Right lobe of liver (tissue), 6 donors: ENCODE results near the gene FAM118B. TPM values are rescaled to one million over a fixed set of nuclear protein-coding genes. Genes with fewer than 3 reads are reported as not detected.
A peak's percentile ranks its signal among the peaks of the same experiment; 100 is the strongest.
"Not testable (repeated sequence)": the region's sequence is repeated elsewhere in the genome, so short reads cannot be mapped to it uniquely, and the experiment has no call there.

ENCODE experiments used
- ATAC-seq, 4 donors: fragments of 200-7000 bp; cut with Tn5 transposase; one replicate each; pipeline ENCODE4 v1.9.1; 2020; ENCODE audit warnings: mild to moderate bottlenecking in 4 of 4, moderate library complexity in 4 of 4
- DNase-seq, 3 donors: peaks; one replicate each; pipeline ENCODE4 v3.0.0-alpha.2; 2020
- H3K27ac ChIP-seq, 3 donors: fragments of 200-600 bp; one replicate each; pipeline ENCODE4 v1.8.0; 2022
- H3K27me3 ChIP-seq, 2 donors: fragments of 200-600 bp; one replicate each; pipeline ENCODE4 v1.8.0; 2022
- H3K36me3 ChIP-seq, 4 donors: fragments of 200-600 bp; sonication (generic) in 1 of 4; one replicate each; pipeline versions ENCODE4 v1.5.1 to v1.8.0; 2017 to 2022; ENCODE audit warnings: control low read depth in 1 of 4
- H3K4me1 ChIP-seq, 4 donors: fragments of 200-600 bp; sonication (generic) in 1 of 4; one replicate each; pipeline versions ENCODE4 v1.5.1 to v1.8.0; 2017 to 2022; ENCODE audit warnings: control low read depth in 1 of 4
- H3K4me3 ChIP-seq, 3 donors: fragments of 200-600 bp; one replicate each; pipeline ENCODE4 v1.8.0; 2022
- H3K9me3 ChIP-seq, 4 donors: fragments of 200-600 bp; sonication (generic) in 1 of 4; one replicate each; pipeline versions ENCODE4 v1.5.1 to v1.8.0; 2017 to 2022; ENCODE audit warnings: control low read depth in 1 of 4
- POLR2A ChIP-seq: fragments of 450-650 bp; IDR thresholded peaks from one replicate; pipeline ENCODE4 v1.6.1; 2017; ENCODE audit warnings: antibody characterized with exemption, mild to moderate bottlenecking
- WGBS: methylation state at CpG from one replicate; pipeline ENCODE4 v1.1.6; 2018; ENCODE audit warnings: low coverage, low lambda C conversion rate; ENCODE audit not compliant: insufficient coverage; ENCODE audit errors: missing lambda C conversion rate; 5-methylcytosine and 5-hydroxymethylcytosine counted together
- intact Hi-C, 2 donors: fragments of 100-400 bp; cut with DNase I; formaldehyde crosslinking; loops; one replicate each; pipeline versions ENCODE4 v1.11.2 to v1.14.1; 2022
- total RNA-seq, 6 experiments: library from RNA; depleted of rRNA in 2 of 6; stranded (reverse); fragments of >200 nt in 2 of 6; fragmentation: NEBNext Ultra II Directional in 3 of 6; extraction: Animal tissue kit (Norgen Biotek cat#: 25700) in 3 of 6; gene quantifications; one replicate each; pipeline versions ENCODE4 v1.1.0 to v1.2.4, GENCODE V29; 2016 to 2023
- TF ChIP-seq, protein P1 (sequence below), 4 donors: fragments of 200-600 bp in 3 of 4; fragments of 450-650 bp in 1 of 4; IDR thresholded peaks; one replicate each; pipeline versions ENCODE4 v1.5.1 to v1.8.0; 2016 to 2022; ENCODE audit warnings: antibody characterized with exemption in 4 of 4, mild to moderate bottlenecking in 2 of 4
- donor health status: DM: no; HTN: yes; CAD: no.
- donor health status: DM: no; HTN: no; CAD: no.
- donor health status: DM: no; HTN: no; CAD: no.
- donor health status: DM: no; HTN: yes; CAD: no.
- donor health status: DM: no; HTN: yes; CAD: no.

The FAM118B gene
- total RNA-seq, 6 experiments from 2014 or later = 4.6 to 8.3 (median 5.8) TPM

DNA sequence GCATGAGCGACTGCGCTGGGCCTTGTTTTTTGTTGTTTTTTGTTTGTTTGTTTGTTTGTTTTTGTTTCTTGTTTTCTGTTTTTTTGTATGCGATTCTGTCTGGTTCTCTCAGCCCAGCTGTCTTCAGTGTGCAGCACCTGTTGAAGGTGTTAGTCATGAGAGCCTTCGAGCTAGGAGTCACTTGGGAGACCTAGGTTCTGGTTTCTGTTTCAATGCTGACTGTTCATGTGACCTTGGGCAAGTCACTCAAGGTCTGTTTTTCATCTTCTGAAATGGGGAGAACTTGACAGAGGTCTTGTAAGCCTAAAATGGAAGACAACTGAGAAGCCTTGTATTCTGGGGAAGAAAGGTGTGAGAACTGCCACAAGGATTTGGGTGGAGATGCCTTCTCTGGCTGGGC is 94.1 kb downstream of the FAM118B start:
- H3K9me3 ChIP-seq = no peaks in the 10 kb centered on the region
- WGBS = 78% methylated on average over 3 of the region's 4 CpGs
- intact Hi-C loops = no loop called here

DNA sequence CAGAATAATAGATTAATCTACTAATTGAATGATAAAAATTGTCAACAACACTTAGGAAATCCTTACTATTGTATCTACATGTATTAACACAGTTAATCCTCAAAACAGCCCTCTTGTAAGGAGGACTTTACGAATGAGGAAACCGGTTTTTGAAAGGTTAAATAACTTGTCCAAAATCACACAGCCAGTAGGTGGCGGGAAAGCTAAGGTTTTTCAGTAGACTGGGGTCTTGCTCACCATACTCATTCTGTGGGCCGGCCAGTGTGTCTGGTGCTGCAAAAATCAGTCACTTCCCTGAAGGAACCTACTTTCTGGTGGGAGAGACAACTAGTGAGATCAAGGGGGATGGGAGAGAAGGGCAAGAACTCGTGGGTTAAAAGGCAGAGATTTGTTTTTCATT is 96.1 kb downstream of the FAM118B start:
- Histone ChIP-seq H3K27me3 (no peaks in the 10 kb centered on the region), H3K4me1 (peaks cover 0 to 15% (median 4%) of the 10 kb centered on the region in 4 donors), H3K27ac (no peak overlapping the region), H3K36me3 (no peaks in the 10 kb centered on the region), H3K9me3 (no peaks in the 10 kb centered on the region), H3K4me3 (no peak overlapping the region)
- intact Hi-C loops = no loop called here
- DNase-seq (peak in 1 of 3 donors; percentile 16), ATAC-seq (no peak)
- 37% methylated on average over 5 of the region's 5 CpGs for WGBS
- TF ChIP-seq POLR2A = no peak
- TF ChIP-seq, protein P1, sequence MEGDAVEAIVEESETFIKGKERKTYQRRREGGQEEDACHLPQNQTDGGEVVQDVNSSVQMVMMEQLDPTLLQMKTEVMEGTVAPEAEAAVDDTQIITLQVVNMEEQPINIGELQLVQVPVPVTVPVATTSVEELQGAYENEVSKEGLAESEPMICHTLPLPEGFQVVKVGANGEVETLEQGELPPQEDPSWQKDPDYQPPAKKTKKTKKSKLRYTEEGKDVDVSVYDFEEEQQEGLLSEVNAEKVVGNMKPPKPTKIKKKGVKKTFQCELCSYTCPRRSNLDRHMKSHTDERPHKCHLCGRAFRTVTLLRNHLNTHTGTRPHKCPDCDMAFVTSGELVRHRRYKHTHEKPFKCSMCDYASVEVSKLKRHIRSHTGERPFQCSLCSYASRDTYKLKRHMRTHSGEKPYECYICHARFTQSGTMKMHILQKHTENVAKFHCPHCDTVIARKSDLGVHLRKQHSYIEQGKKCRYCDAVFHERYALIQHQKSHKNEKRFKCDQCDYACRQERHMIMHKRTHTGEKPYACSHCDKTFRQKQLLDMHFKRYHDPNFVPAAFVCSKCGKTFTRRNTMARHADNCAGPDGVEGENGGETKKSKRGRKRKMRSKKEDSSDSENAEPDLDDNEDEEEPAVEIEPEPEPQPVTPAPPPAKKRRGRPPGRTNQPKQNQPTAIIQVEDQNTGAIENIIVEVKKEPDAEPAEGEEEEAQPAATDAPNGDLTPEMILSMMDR (IDR thresholded peaks at IDR 0.05) = peak in 2 of 4 donors; percentile 22 to 23

More for the DNA sequence above, 94.1 kb downstream of the FAM118B start:
- Histone ChIP-seq H3K27me3 (no peaks in the 10 kb centered on the region), H3K4me1 (peaks cover 0 to 14% (median 4%) of the 10 kb centered on the region in 4 donors), H3K36me3 (no peaks in the 10 kb centered on the region), H3K4me3 (no peak overlapping the region), H3K27ac (no peak overlapping the region)
- DNase-seq = no peak
- TF ChIP-seq, protein P1 (IDR thresholded peaks at IDR 0.05) = no peak
- no peak for ATAC-seq

DNA sequence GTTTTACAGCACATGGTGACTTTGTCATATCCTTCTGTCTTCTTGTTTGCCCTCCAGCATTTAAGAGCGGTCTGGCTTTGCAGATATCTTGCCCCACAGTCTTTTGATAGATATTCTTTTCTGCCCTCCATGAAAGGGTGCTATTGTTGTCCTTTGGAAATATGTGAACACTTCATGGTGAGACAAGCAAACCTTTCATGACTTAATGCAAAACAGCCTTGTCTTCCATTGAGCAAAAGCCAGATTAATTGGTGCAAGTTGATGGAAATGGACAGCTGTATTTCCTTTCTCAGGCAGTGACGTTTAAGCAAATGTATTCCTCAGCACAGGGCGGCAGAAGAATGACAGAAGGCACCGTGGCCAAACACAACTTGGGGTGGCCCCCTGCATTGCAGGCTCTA is 96.7 kb downstream of the FAM118B start:
- Histone ChIP-seq H3K27ac (no peak overlapping the region), H3K4me3 (no peak overlapping the region), H3K27me3 (no peaks in the 10 kb centered on the region), H3K9me3 (no peaks in the 10 kb centered on the region), H3K36me3 (no peaks in the 10 kb centered on the region), H3K4me1 (peaks cover 0 to 15% (median 4%) of the 10 kb centered on the region in 4 donors)
- WGBS = 89% methylated on average over 4 of the region's 4 CpGs
- DNase-seq (no peak), ATAC-seq (no peak)
- TF ChIP-seq POLR2A = no peak
- TF ChIP-seq, protein P1 (IDR thresholded peaks at IDR 0.05) = no peak
- intact Hi-C loops = no loop called here

DNA sequence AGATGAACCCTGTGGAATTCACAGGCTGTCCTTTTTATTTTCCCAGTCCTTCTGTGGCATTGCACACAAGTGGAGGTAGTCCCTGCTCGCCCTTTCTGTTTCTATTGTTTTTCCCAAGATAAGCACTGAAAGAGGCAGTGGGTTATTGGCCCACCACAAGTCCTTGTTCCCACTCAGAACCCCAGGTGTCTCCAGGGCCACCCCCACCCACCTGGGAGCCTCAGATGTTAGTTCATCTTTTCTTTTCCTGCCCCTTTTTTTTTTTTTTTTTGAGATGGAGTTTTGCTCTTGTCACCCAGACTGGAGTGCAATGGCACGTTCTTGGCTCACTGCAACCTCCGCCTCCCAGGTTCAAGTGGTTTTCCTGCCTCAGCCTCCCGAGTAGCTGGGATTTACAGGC is 97.2 kb downstream of the FAM118B start:
- 78% methylated on average over 4 of the region's 4 CpGs for WGBS
- H3K27ac ChIP-seq, ATAC-seq, H3K4me3 ChIP-seq, H3K9me3 ChIP-seq, H3K36me3 ChIP-seq, H3K27me3 ChIP-seq, intact Hi-C loops: not testable (repeated sequence)
- H3K4me1 ChIP-seq = peaks cover 0 to 11% (median 4%) of the 10 kb centered on the region in 4 donors
- DNase-seq = peak in 1 of 3 donors; percentile 4

DNA sequence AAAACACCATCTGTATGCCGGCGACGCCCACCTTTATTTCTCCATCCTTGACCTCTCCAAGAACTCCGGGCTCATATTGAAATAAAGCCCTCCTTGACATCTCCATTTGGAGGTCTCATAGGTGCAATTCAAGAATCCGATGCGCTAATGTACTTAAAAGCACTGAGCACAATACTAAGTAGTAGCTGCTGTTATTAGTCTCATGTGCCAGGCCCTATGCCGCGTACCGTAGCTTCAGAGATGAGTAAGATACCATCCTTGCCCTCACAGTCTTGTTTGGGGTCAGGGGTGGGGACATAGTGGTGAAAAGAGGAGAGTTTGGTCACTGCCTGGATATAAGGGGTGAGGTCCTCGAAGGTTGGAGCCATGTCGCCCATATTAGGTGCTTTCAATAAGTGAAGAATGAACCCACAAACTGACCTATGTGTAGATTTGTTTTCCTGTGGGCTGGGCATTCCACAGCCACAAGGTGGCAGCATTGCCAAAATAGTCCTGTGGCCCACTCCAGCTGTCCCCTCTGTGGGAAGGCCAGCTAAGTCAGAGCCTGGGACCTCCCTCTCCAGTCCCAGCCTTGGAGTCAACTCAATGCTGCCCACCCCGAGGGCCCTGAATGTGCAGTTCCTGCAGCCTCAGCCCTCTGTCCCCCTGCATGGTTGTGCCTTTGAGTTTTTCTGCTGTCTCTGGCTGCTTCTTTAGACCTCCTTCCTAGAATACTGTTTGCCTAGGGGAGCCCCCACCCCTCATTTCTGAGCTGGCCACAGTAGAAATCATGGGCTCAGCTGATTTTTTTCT is 98.8 kb downstream of the FAM118B start:
- TF ChIP-seq, protein P1 (IDR thresholded peaks at IDR 0.05) = peak; percentile 86 to 94 (median 90)
- TF ChIP-seq POLR2A = no peak
- H3K9me3 ChIP-seq = no peaks in the 10 kb centered on the region
- peaks cover 0 to 3% (median 0%) of the 10 kb centered on the region in 4 donors for H3K4me1 ChIP-seq
- no peaks in the 10 kb centered on the region for H3K27me3 ChIP-seq
- no peaks in the 10 kb centered on the region for H3K36me3 ChIP-seq
- intact Hi-C loops = loop anchor here (5.0 to 10.0 kb wide), 2 partner anchors 164 to 167 kb away; no protein-coding TSS in a partner anchor
- no peak overlapping the region for H3K4me3 ChIP-seq
- 65% methylated on average over 12 of the region's 12 CpGs for WGBS
- no peak overlapping the region for H3K27ac ChIP-seq
- peak; percentile 97 to 98 (median 98) for ATAC-seq
- DNase-seq = peak; percentile 69 to 76 (median 73)
